ENCODE data around the gene MARCHF4. TPM values are rescaled to one million over a fixed set of nuclear protein-coding genes. Genes with fewer than 3 reads are reported as not detected.

Gene MARCHF4
- total and polyA plus RNA-seq, 3 experiments from 2014 or later: not detected

DNA sequence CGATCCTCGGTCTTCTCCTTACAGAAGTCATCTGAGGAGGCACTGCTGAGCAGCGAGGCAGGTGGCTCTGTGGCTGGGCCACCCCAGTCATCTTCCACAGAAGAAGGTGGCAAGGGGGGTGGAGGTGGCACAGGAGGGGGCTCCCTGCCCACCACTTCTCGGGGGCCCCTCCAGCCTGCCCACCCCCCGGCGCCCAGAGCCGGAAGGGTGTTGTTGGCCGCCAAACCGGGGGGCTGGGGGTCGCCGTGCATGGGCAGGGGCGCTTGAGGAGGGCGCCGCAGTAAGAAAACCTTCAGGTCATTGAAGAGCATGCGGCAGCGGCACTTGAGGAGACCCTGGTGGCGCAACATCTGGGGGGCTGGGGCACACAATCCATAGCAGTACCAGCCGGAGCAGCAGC lies 2.5 kb downstream of the MARCHF4 start:
- Mint-ChIP-seq H3K9me3 (peaks cover 0 to 6% (median 0%) of the 10 kb centered on the region in 5 donors), H3K36me3 (peaks cover 0 to 2% (median 0%) of the 10 kb centered on the region in 3 donors)

DNA sequence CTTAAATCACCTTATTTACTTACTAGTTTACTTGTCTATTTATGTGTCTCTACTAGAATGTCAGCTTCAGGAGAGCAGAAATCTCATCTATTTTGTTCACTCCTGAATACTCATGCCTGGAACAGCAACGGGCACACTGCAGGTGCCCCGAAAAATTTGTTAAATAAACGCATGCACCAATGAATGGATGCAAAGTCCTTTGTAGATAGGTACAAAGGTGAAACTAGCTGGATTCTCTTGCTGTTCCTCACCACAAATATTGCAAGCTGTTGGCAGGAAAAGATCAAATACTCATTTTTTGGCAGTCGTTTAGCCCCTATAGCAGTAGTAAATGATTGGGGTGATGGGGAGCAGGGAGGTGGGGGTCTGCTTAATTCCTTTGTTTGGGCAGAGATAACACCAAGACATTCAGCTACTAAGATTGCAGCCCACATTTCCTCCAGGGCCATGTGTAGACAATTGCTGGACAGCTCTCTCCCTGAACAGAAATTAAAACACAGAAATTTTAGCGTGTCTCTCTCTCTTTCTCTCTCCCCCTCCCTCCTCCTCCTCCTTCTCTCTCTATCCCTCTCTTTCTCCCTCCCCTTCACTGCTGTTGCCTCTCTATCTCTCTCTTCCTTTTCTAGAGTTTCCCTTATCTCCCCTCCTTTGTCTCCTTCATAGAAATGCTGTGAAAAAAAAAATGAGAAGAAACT lies 5.4 kb downstream of the MARCHF4 start:
- peaks cover 2% of the 10 kb centered on the region for H3K4me1 ChIP-seq (ENCODE audit: insufficient read depth, low read length)
- no peak overlapping the region for H3K4me3 ChIP-seq (ENCODE audit: low read length)
- ChIA-PET POLR2A (no interaction called here), CTCF (interaction anchor here (0.5 to 1.0 kb wide), 2 partner anchors 9 to 1056 kb away, joined by 3 read pairs; no protein-coding TSS in a partner anchor)
- Mint-ChIP-seq H3K4me1 (peaks cover 7 to 9% (median 7%) of the 10 kb centered on the region in 3 donors), H3K27me3 (peaks cover 34 to 59% of the 10 kb centered on the region in 2 donors), H3K9me3 (peaks cover 0 to 6% (median 0%) of the 10 kb centered on the region in 5 donors), H3K4me3 (no peak overlapping the region), H3K36me3 (peaks cover 0 to 2% (median 0%) of the 10 kb centered on the region in 3 donors), H3K27ac (no peak overlapping the region)
- peaks cover 14% of the 10 kb centered on the region for H3K27me3 ChIP-seq (ENCODE audit: insufficient read depth, low read length, poor library complexity, severe bottlenecking)
- no peak for DNase-seq
- H3K36me3 ChIP-seq (ENCODE audit: insufficient read depth, low read length): no peaks in the 10 kb centered on the region
- H3K9me3 ChIP-seq (ENCODE audit: low read length): no peaks in the 10 kb centered on the region
- no peak overlapping the region for H3K27ac ChIP-seq (ENCODE audit: low read depth, low read length)

More for the DNA sequence above, 2.5 kb downstream of the MARCHF4 start:
- Histone ChIP-seq H3K9me3 (ENCODE audit: low read length) (no peaks in the 10 kb centered on the region), H3K36me3 (ENCODE audit: insufficient read depth, low read length) (no peaks in the 10 kb centered on the region), H3K4me1 (ENCODE audit: insufficient read depth, low read length) (peaks cover 8% of the 10 kb centered on the region), H3K27me3 (ENCODE audit: insufficient read depth, low read length, poor library complexity, severe bottlenecking) (peaks cover 25% of the 10 kb centered on the region), H3K27ac (ENCODE audit: low read depth, low read length) (no peak overlapping the region), H3K4me3 (ENCODE audit: low read length) (no peak overlapping the region)
- POLR2A ChIA-PET: no interaction called here
- CTCF ChIA-PET: no interaction called here
- H3K27me3 Mint-ChIP-seq: peaks cover 48 to 76% of the 10 kb centered on the region in 2 donors
- DNase-seq: no peak
- H3K4me1 Mint-ChIP-seq: peaks cover 7 to 20% (median 13%) of the 10 kb centered on the region in 3 donors
- H3K27ac Mint-ChIP-seq: no peak overlapping the region
- no peak overlapping the region for H3K4me3 Mint-ChIP-seq

DNA sequence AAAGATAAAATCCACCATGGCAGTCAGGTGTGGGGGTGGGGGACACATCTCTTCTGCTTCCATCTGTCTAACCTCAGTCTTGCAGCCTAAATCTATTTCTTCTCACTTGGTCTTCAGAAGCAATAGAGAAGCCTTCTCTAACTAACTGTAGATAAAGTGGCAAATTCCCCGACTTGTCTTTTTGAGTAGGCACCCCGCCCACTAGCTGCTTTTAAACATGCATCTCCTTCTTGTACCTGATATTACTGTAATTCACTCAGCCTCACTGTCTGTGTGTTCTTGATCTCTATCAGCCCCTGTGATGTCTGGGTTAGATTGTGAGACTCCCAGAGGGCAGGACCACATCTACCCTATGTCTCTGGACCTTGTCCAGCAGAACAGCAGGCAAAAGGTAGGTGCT lies 6.8 kb downstream of the MARCHF4 start:
- Mint-ChIP-seq H3K27me3 (peaks cover 29 to 52% of the 10 kb centered on the region in 2 donors), H3K4me3 (no peak overlapping the region)

DNA sequence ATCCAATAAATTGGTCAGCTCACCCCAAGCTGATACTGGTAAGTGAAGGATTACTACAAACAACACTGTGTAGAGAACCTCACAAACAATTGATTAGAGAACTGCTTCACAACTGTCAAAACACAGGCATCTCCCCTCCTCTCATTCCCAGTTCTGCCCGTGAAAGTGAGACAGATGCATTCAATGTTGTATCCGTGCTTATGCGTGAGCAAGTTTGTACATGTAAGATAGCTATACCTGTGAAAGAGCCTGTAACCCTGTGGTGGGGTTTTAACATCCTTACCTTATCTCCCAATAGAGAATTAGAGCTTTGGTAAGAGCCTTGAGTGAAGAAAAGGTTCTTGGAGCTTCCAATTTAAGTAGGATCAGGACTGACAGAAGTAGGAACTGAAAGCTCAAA lies 9.1 kb downstream of the MARCHF4 start:
- Histone ChIP-seq H3K27me3 (ENCODE audit: insufficient read depth, low read length, poor library complexity, severe bottlenecking) (no peaks in the 10 kb centered on the region), H3K4me3 (ENCODE audit: low read length) (no peak overlapping the region), H3K27ac (ENCODE audit: low read depth, low read length) (no peak overlapping the region), H3K4me1 (ENCODE audit: insufficient read depth, low read length) (no peaks in the 10 kb centered on the region), H3K36me3 (ENCODE audit: insufficient read depth, low read length) (no peaks in the 10 kb centered on the region), H3K9me3 (ENCODE audit: low read length) (no peaks in the 10 kb centered on the region)
- Mint-ChIP-seq H3K4me1 (peaks cover 5 to 14% (median 8%) of the 10 kb centered on the region in 3 donors), H3K9me3 (no peaks in the 10 kb centered on the region), H3K36me3 (peaks cover 0 to 6% (median 0%) of the 10 kb centered on the region in 3 donors), H3K27me3 (peaks cover 15 to 30% of the 10 kb centered on the region in 2 donors), H3K4me3 (no peak overlapping the region), H3K27ac (no peak overlapping the region)
- DNase-seq: no peak
- ChIA-PET CTCF (interaction anchor here (1.6 to 1.9 kb wide), 2 partner anchors 9 to 17 kb away, joined by 4 to 8 read pairs; partner anchors contain the start of gene MARCHF4), POLR2A (no interaction called here)

More for the DNA sequence above, 6.8 kb downstream of the MARCHF4 start:
- no peak overlapping the region for H3K27ac Mint-ChIP-seq
- Histone ChIP-seq H3K36me3 (ENCODE audit: insufficient read depth, low read length) (no peaks in the 10 kb centered on the region), H3K4me1 (ENCODE audit: insufficient read depth, low read length) (no peaks in the 10 kb centered on the region), H3K9me3 (ENCODE audit: low read length) (no peaks in the 10 kb centered on the region), H3K27me3 (ENCODE audit: insufficient read depth, low read length, poor library complexity, severe bottlenecking) (peaks cover 5% of the 10 kb centered on the region), H3K27ac (ENCODE audit: low read depth, low read length) (no peak overlapping the region), H3K4me3 (ENCODE audit: low read length) (no peak overlapping the region)
- DNase-seq: no peak
- ChIA-PET CTCF (interaction anchor here (1.6 kb wide), 1 partner anchor 39 kb away, joined by 4 read pairs; no protein-coding TSS in a partner anchor), POLR2A (interaction anchor here (0.6 kb wide), 1 partner anchor 63 kb away, joined by 3 read pairs; no protein-coding TSS in a partner anchor)
- peaks cover 0 to 3% (median 0%) of the 10 kb centered on the region in 5 donors for H3K9me3 Mint-ChIP-seq
- H3K36me3 Mint-ChIP-seq: peaks cover 0 to 2% (median 0%) of the 10 kb centered on the region in 3 donors
- peaks cover 7 to 14% (median 10%) of the 10 kb centered on the region in 3 donors for H3K4me1 Mint-ChIP-seq

DNA sequence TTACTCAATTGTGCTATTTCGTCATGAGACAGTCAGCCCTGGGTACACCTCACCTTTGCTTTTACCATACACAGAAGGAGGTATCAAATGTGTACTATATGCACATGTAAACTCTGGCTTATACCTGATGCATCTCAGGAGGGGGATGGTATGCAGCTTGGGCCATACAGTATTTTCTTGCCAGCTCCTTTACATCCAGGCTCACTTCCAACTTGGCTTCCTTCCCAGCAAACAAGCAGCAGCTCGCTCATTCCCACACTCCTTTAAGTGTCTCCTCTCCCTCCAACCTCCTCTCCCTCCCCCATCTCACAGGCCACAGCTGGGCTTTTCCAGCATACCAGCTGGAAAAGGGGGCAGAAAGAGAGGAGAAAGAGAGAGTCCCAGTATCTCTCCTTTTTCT lies 9.6 kb downstream of the MARCHF4 start:
- peaks cover 11 to 25% of the 10 kb centered on the region in 2 donors for H3K27me3 Mint-ChIP-seq
- POLR2A ChIA-PET: no interaction called here

DNA sequence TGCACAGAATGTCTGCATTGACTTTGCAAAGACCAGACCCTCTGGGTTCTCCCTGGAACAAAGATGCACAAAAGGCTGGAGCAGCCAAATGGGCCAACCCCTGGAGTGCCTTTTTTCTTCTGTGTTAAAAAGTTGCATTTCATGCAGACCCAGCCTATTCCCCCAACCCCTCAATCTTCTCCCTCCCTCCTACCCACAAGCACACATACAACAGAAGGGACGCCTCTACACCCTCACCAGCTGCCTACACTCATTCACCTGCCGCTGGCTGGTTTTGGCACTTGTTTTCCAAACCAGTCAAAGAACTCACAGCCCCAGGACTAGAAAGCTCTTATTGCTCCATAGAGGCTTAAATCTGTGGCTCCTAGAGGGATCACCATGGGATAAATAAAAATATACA lies 16.6 kb downstream of the MARCHF4 start:
- H3K4me3 ChIP-seq (ENCODE audit: low read length): no peak overlapping the region
- H3K36me3 Mint-ChIP-seq: peaks cover 0 to 4% (median 0%) of the 10 kb centered on the region in 3 donors
- H3K27ac Mint-ChIP-seq: peak overlapping the region in 3 of 8 donors; percentile 24 to 79 (median 38)
- no peaks in the 10 kb centered on the region for H3K36me3 ChIP-seq (ENCODE audit: insufficient read depth, low read length)
- peaks cover 0 to 1% of the 10 kb centered on the region in 2 donors for H3K27me3 Mint-ChIP-seq
- CTCF ChIA-PET: no interaction called here
- no peak overlapping the region for H3K27ac ChIP-seq (ENCODE audit: low read depth, low read length)
- H3K27me3 ChIP-seq (ENCODE audit: insufficient read depth, low read length, poor library complexity, severe bottlenecking): no peaks in the 10 kb centered on the region
- H3K4me3 Mint-ChIP-seq: peak overlapping the region in 1 of 7 donors; percentile 23
- DNase-seq: no peak
- no peaks in the 10 kb centered on the region for H3K9me3 ChIP-seq (ENCODE audit: low read length)
- POLR2A ChIA-PET: no interaction called here
- H3K4me1 Mint-ChIP-seq: peaks cover 40 to 47% (median 45%) of the 10 kb centered on the region in 3 donors
- no peaks in the 10 kb centered on the region for H3K9me3 Mint-ChIP-seq
- H3K4me1 ChIP-seq (ENCODE audit: insufficient read depth, low read length): peaks cover 38% of the 10 kb centered on the region

More for the DNA sequence above, 9.6 kb downstream of the MARCHF4 start:
- Histone ChIP-seq H3K4me3 (ENCODE audit: low read length) (no peak overlapping the region), H3K9me3 (ENCODE audit: low read length) (no peaks in the 10 kb centered on the region), H3K27me3 (ENCODE audit: insufficient read depth, low read length, poor library complexity, severe bottlenecking) (no peaks in the 10 kb centered on the region), H3K36me3 (ENCODE audit: insufficient read depth, low read length) (no peaks in the 10 kb centered on the region), H3K4me1 (ENCODE audit: insufficient read depth, low read length) (no peaks in the 10 kb centered on the region), H3K27ac (ENCODE audit: low read depth, low read length) (no peak overlapping the region)
- no peak for DNase-seq
- no peaks in the 10 kb centered on the region for H3K9me3 Mint-ChIP-seq
- peaks cover 5 to 14% (median 8%) of the 10 kb centered on the region in 3 donors for H3K4me1 Mint-ChIP-seq
- CTCF ChIA-PET: interaction anchor here (1.9 kb wide), 1 partner anchor 10 kb away, joined by 8 read pairs; the partner anchor contains the start of gene MARCHF4
- no peak overlapping the region for H3K27ac Mint-ChIP-seq
- H3K36me3 Mint-ChIP-seq: peaks cover 0 to 6% (median 0%) of the 10 kb centered on the region in 3 donors
- H3K4me3 Mint-ChIP-seq: no peak overlapping the region

DNA sequence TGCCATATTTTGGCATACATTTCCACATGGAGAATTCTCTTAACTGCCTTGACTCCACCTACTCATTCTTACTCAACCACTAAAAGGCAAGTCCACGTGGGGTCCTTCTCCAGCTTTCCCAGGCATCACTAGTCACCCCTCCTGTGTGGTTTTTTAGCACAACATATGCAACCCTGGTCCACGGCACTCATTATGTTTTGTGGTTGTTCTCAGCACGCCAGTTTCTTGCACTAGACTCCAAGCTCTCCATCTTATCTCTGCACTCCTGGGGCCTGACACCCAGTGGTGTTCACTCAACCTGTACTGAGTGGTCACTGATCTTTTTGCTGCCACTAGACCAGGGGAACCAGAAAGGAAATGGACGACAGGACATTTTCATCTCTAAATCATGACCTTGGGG lies 18.0 kb downstream of the MARCHF4 start:
- Histone ChIP-seq H3K4me3 (ENCODE audit: low read length) (peak overlapping the region; percentile 27), H3K27ac (ENCODE audit: low read depth, low read length) (no peak overlapping the region), H3K36me3 (ENCODE audit: insufficient read depth, low read length) (no peaks in the 10 kb centered on the region), H3K4me1 (ENCODE audit: insufficient read depth, low read length) (peaks cover 52% of the 10 kb centered on the region), H3K9me3 (ENCODE audit: low read length) (no peaks in the 10 kb centered on the region), H3K27me3 (ENCODE audit: insufficient read depth, low read length, poor library complexity, severe bottlenecking) (no peaks in the 10 kb centered on the region)
- H3K4me3 Mint-ChIP-seq: peak overlapping the region in 5 of 7 donors; percentile 50 to 80 (median 64)
- no peaks in the 10 kb centered on the region for H3K9me3 Mint-ChIP-seq
- H3K27me3 Mint-ChIP-seq: peaks cover 0 to 2% of the 10 kb centered on the region in 2 donors
- DNase-seq: no peak
- POLR2A ChIA-PET: no interaction called here
- CTCF ChIA-PET: interaction anchor here (4.8 kb wide), 1 partner anchor 50 kb away, joined by 30 read pairs; no protein-coding TSS in a partner anchor
- peaks cover 54 to 61% (median 55%) of the 10 kb centered on the region in 3 donors for H3K4me1 Mint-ChIP-seq
- H3K36me3 Mint-ChIP-seq: no peaks in the 10 kb centered on the region
- peak overlapping the region; percentile 68 to 98 (median 83) for H3K27ac Mint-ChIP-seq

Measured in CD8-positive, alpha-beta memory T cell (primary cell).